Astrocyte of the cerebellum (primary cell): ENCODE data around the gene GNB1.

Source experiments
- DNase-seq: peaks from one replicate; pipeline ENCODE4 v3.0.0-alpha.2; 2011; ENCODE audit warnings: low read depth
- H3K4me3 ChIP-seq: 2 replicates; pipeline ENCODE4 v1.5.1; 2011; ENCODE audit warnings: mild to moderate bottlenecking, low read depth, low read length, moderate library complexity
- in situ Hi-C: cut with HindIII; loops from 2 replicates; pipeline ENCODE4 v1.10.0; 2017; ENCODE audit warnings: low sequenced_read_pairs
- TF ChIP-seq, protein P1 (sequence below): IDR thresholded peaks from 2 replicates; pipeline ENCODE4 v1.5.1; 2012; ENCODE audit warnings: low read length, low read depth, moderate library complexity, mild to moderate bottlenecking; ENCODE audit errors: missing control alignments

Gene GNB1

GRCh38 chr1:1883092-1883873 lies 7.6 kb downstream of the GNB1 start:
- DNase-seq, result no peak
- in situ Hi-C loops, result loop anchor here (5.0 kb wide), 1 partner anchor 61 kb away; no protein-coding TSS in a partner anchor
- H3K4me3 ChIP-seq, result no peak overlapping the region
- TF ChIP-seq, protein P1, sequence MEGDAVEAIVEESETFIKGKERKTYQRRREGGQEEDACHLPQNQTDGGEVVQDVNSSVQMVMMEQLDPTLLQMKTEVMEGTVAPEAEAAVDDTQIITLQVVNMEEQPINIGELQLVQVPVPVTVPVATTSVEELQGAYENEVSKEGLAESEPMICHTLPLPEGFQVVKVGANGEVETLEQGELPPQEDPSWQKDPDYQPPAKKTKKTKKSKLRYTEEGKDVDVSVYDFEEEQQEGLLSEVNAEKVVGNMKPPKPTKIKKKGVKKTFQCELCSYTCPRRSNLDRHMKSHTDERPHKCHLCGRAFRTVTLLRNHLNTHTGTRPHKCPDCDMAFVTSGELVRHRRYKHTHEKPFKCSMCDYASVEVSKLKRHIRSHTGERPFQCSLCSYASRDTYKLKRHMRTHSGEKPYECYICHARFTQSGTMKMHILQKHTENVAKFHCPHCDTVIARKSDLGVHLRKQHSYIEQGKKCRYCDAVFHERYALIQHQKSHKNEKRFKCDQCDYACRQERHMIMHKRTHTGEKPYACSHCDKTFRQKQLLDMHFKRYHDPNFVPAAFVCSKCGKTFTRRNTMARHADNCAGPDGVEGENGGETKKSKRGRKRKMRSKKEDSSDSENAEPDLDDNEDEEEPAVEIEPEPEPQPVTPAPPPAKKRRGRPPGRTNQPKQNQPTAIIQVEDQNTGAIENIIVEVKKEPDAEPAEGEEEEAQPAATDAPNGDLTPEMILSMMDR, result no peak

- DNase-seq, result no peak
- TF ChIP-seq, protein P1, result no peak
- H3K4me3 ChIP-seq, result no peak overlapping the region
- in situ Hi-C loops, result loop anchor here (5.0 kb wide), 1 partner anchor 59 kb away; no protein-coding TSS in a partner anchor
Measured at GRCh38 chr1:1881727-1882126, 9.2 kb downstream of the GNB1 start.

DNA sequence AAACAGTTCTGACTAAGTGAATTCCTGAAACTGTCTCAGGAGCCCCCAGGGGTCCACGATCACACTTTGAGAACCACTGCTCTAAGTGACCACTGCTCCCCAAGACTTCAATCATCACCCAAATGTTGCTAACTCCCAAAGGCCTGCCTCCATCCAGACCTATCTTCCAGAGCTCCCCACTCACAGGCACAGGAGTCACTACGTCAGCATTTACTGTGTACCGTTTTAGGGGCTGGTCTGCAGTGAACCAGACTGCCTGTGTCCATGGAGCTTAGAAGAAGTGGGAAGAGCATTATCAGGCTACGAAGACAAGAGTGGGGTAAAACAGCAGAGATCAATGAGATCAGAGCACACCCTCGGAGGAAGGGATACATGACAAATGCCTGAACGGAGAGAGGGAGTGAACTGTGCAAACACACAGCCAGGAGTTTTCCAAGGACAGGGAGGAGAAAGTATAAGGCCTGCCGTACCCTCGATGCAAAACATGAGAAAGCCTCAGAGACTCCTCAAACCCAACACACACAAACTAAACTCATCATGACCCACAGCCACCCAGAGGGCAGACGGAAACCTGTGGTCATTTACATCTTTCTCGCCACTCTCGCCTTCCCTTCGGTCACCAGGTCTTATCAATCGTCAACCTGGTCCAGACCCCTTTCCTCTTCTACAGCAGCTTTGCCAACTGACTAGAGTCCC lies 10.1 kb downstream of the GNB1 start:
- DNase-seq, result no peak
- TF ChIP-seq, protein P1, result no peak
- in situ Hi-C loops, result loop anchor here (5.0 kb wide), 1 partner anchor 58 kb away; no protein-coding TSS in a partner anchor
- H3K4me3 ChIP-seq, result no peak overlapping the region

GRCh38 chr1:1879942-1880341 lies 10.9 kb downstream of the GNB1 start:
- TF ChIP-seq, protein P1, result no peak
- H3K4me3 ChIP-seq, result no peak overlapping the region
- DNase-seq, result no peak
- in situ Hi-C loops, result loop anchor here (5.0 kb wide), 1 partner anchor 58 kb away; no protein-coding TSS in a partner anchor

DNA sequence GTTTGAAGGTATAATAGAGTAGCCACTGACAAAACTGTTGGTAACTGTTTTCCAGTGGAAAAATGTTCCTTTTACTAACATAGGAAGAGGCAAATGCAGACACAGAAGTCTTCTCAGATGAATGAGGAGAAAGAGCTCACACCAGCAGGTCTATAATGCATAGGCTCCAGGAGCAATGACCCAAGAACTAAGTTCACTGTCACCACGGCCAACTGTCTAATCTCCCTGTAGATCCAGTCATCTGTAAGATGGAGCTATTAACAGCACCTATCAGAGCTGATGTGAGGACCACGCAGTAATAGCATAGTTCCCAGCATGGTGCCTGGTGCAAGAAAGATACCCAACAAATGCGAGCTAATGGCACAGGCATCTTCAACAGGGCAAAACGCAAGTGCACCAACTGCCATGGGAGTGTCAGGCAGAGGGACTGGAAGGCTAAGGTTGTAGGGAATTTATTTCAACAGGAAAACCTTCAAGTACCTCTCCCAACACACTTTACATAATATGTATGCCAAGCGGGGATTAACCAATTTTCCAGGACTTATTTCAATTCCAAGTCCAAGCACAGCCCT lies 12.9 kb downstream of the GNB1 start:
- DNase-seq, result no peak
- no peak overlapping the region for H3K4me3 ChIP-seq
- in situ Hi-C loops, result no loop called here
- TF ChIP-seq, protein P1, result no peak

- TF ChIP-seq, protein P1, result no peak
- in situ Hi-C loops, result no loop called here
- no peak overlapping the region for H3K4me3 ChIP-seq
- DNase-seq, result no peak
Measured at GRCh38 chr1:1876335-1876930, 14.5 kb downstream of the GNB1 start.
